SK-N-SH (cell line): Measurements from ENCODE around the gene NF2. TPM values are rescaled to one million over a fixed set of nuclear protein-coding genes. Genes with fewer than 3 reads are reported as not detected.
A peak's percentile ranks its signal among the peaks of the same experiment; 100 is the strongest.

Experiments
- CTCF ChIA-PET: fragments of 300-600, 350-600 bp; formaldehyde crosslinking; extraction: SDS; loops from one replicate; lab custom pipeline; 2021; lab: Yijun Ruan, JAX
- POLR2A ChIA-PET: fragments of 350-600 bp; sonication (Branson Sonifier 250); formaldehyde crosslinking; extraction: SDS; loops from one replicate; lab custom pipeline; 2020; ENCODE audit warnings: antibody characterized with exemption, inconsistent platforms; lab: Yijun Ruan, JAX
- DNase-seq: peaks from one replicate; pipeline ENCODE4 v3.0.0; 2012
- H2AFZ ChIP-seq: fragments of 200-600 bp; sonication (generic); 2 replicates; pipeline ENCODE4 v1.8.1; 2016; ENCODE audit warnings: antibody characterized with exemption, mild to moderate bottlenecking, low read depth
- H3F3A ChIP-seq: fragments of 200-600 bp; sonication (generic); replicated peaks from 2 replicates; pipeline ENCODE3; 2016; ENCODE audit warnings: antibody characterized with exemption, mild to moderate bottlenecking; ENCODE audit not compliant: insufficient read depth
- H3K27ac ChIP-seq, 2 experiments: fragments of 200-500 bp in 1 of 2; fragments of 200-600 bp in 1 of 2; sonication (Bioruptor generic) in 1 of 2; sonication (generic), shearing (Covaris generic) in 1 of 2; 2 replicates each; pipeline versions ENCODE4 v1.5.1 to v1.6.1; 2014 to 2016; ENCODE audit warnings: low read depth in 2 of 2, inconsistent platforms in 1 of 2, low read length in 1 of 2, mild to moderate bottlenecking in 1 of 2, mixed read lengths in 1 of 2
- H3K27me3 ChIP-seq: fragments of 200-600 bp; sonication (generic), shearing (Covaris generic); 2 replicates; pipeline ENCODE4 v1.6.1; 2016; ENCODE audit warnings: mixed run types; ENCODE audit not compliant: insufficient read depth
- H3K36me3 ChIP-seq, 2 experiments: fragments of 200-500 bp in 1 of 2; fragments of 200-600 bp in 1 of 2; sonication (Bioruptor generic) in 1 of 2; sonication (generic) in 1 of 2; replicated peaks in 1 of 2; 2 replicates each; pipeline versions ENCODE3 to v1.5.1; 2014 to 2016; ENCODE audit warnings: low read length in 1 of 2, mild to moderate bottlenecking in 1 of 2; ENCODE audit not compliant: insufficient read depth in 2 of 2, control insufficient read depth in 1 of 2
- H3K4me1 ChIP-seq, 2 experiments: fragments of 200-500 bp in 1 of 2; fragments of 200-600 bp in 1 of 2; sonication (Bioruptor generic) in 1 of 2; sonication (generic), shearing (Covaris generic) in 1 of 2; 2 replicates each; pipeline versions ENCODE4 v1.5.1 to v1.6.1; 2014 to 2016; ENCODE audit warnings: low read depth in 1 of 2, low read length in 1 of 2, mixed run types in 1 of 2; ENCODE audit not compliant: insufficient read depth in 2 of 2, control insufficient read depth in 1 of 2
- H3K4me2 ChIP-seq: fragments of 200-600 bp; sonication (generic), shearing (Covaris generic); 2 replicates; pipeline ENCODE4 v1.6.1; 2017; ENCODE audit warnings: mixed run types
- H3K4me3 ChIP-seq, 2 experiments: fragments of 200-500 bp in 1 of 2; fragments of 200-600 bp in 1 of 2; sonication (Bioruptor generic) in 1 of 2; sonication (generic), shearing (Covaris generic) in 1 of 2; 2 replicates each; pipeline versions ENCODE4 v1.5.1 to v1.8.1; 2014 to 2016; ENCODE audit warnings: low read depth in 2 of 2, inconsistent platforms in 1 of 2, low read length in 1 of 2, mild to moderate bottlenecking in 1 of 2, mixed read lengths in 1 of 2, moderate library complexity in 1 of 2
- H3K79me2 ChIP-seq: fragments of 200-600 bp; sonication (generic); 2 replicates; pipeline ENCODE4 v1.8.1; 2017; ENCODE audit warnings: mild to moderate bottlenecking; ENCODE audit not compliant: insufficient read depth
- H3K9ac ChIP-seq: fragments of 200-600 bp; sonication (generic); 2 replicates; pipeline ENCODE4 v1.6.1; 2017; ENCODE audit warnings: mixed run types
- H3K9me2 ChIP-seq: fragments of 200-600 bp; sonication (generic); 2 replicates; pipeline ENCODE4 v1.6.1; 2017; ENCODE audit warnings: mixed run types
- H3K9me3 ChIP-seq: fragments of 200-600 bp; sonication (generic); 2 replicates; pipeline ENCODE4 v1.6.1; 2017; ENCODE audit warnings: mixed run types, mild to moderate bottlenecking, moderate library complexity
- H4K20me1 ChIP-seq: fragments of 200-600 bp; sonication (generic); 2 replicates; pipeline ENCODE4 v1.6.1; 2017; ENCODE audit warnings: mild to moderate bottlenecking, mixed run types; ENCODE audit not compliant: insufficient read depth
- CTCF ChIP-seq: fragments of 200-600 bp; sonication (generic); IDR thresholded peaks from 2 replicates; pipeline ENCODE4 v1.6.1; 2017; ENCODE audit warnings: antibody characterized with exemption, mild to moderate bottlenecking, moderate library complexity
- EP300 ChIP-seq, 2 experiments: IDR thresholded peaks; 2 replicates each; pipeline versions ENCODE4 v1.4.0 to v1.6.1; 2012; ENCODE audit warnings: borderline replicate concordance in 1 of 2, low read depth in 1 of 2, low read length in 1 of 2
- FOXJ3 ChIP-seq: sonication (generic); formaldehyde crosslinking; IDR thresholded peaks from 2 replicates; pipeline ENCODE4 v1.5.1; 2020; ENCODE audit warnings: mild to moderate bottlenecking, missing genetic modification reagents
- FOXM1 ChIP-seq: IDR thresholded peaks from 2 replicates; pipeline ENCODE4 v1.4.0; 2012; ENCODE audit warnings: low read depth, mild to moderate bottlenecking
- GATA2 ChIP-seq: sonication (generic); formaldehyde crosslinking; IDR thresholded peaks from 2 replicates; pipeline ENCODE4 v1.5.0; 2020; ENCODE audit warnings: mild to moderate bottlenecking, missing genetic modification reagents
- MAX ChIP-seq: IDR thresholded peaks from 2 replicates; pipeline ENCODE4 v1.4.0; 2012; ENCODE audit warnings: low read depth
- MEF2A ChIP-seq: IDR thresholded peaks from 2 replicates; pipeline ENCODE4 v1.4.0; 2012; ENCODE audit warnings: low read depth, borderline replicate concordance
- MXI1 ChIP-seq: IDR thresholded peaks from 2 replicates; pipeline ENCODE4 v1.6.1; 2012; ENCODE audit warnings: mild to moderate bottlenecking, low read depth, low read length, improper control_type of control experiment
- NFIC ChIP-seq: IDR thresholded peaks from 2 replicates; pipeline ENCODE4 v1.4.0; 2012; ENCODE audit warnings: borderline replicate concordance
- NRF1 ChIP-seq: IDR thresholded peaks from 2 replicates; pipeline ENCODE4 v1.6.1; 2012; ENCODE audit warnings: low read depth, mild to moderate bottlenecking, low read length
- PBX3 ChIP-seq: IDR thresholded peaks from 2 replicates; pipeline ENCODE4; 2012
- RAD21 ChIP-seq: IDR thresholded peaks from 2 replicates; pipeline ENCODE4 v1.6.1; 2012; ENCODE audit warnings: mild to moderate bottlenecking, low read length
- RCOR1 ChIP-seq: fragments of 150-350 bp; IDR thresholded peaks from 2 replicates; pipeline ENCODE4 v1.6.1; 2017; ENCODE audit warnings: antibody characterized with exemption, low read length
- RFX5 ChIP-seq: IDR thresholded peaks from 2 replicates; pipeline ENCODE4 v1.6.1; 2012; ENCODE audit warnings: mild to moderate bottlenecking, improper control_type of control experiment, low read length
- RXRA ChIP-seq: IDR thresholded peaks from 2 replicates; pipeline ENCODE4 v1.4.0; 2012; ENCODE audit warnings: low read depth, mild to moderate bottlenecking, borderline replicate concordance
- SIN3A ChIP-seq: IDR thresholded peaks from 2 replicates; pipeline ENCODE4 v1.6.1; 2012; ENCODE audit warnings: low read depth, mild to moderate bottlenecking, low read length, moderate library complexity, borderline replicate concordance
- TCF12 ChIP-seq: IDR thresholded peaks from 2 replicates; pipeline ENCODE4 v1.4.0; 2012
- YY1 ChIP-seq: IDR thresholded peaks from 2 replicates; pipeline ENCODE4 v1.4.0; 2012; ENCODE audit warnings: low read depth, mild to moderate bottlenecking
- WGBS: methylation state at CpG from one replicate; pipeline ENCODE4 v1.1.6; 2017; ENCODE audit warnings: low lambda C conversion rate; 5-methylcytosine and 5-hydroxymethylcytosine counted together
- polyA plus RNA-seq, 3 experiments: library from polyadenylated mRNA; depleted of rRNA; stranded (reverse); fragments of >200 nt; gene quantifications; 2 replicates each; pipeline ENCODE4 v1.2.3, GENCODE V29; 2012
- TF ChIP-seq, protein P1 (sequence below): IDR thresholded peaks from 2 replicates; pipeline ENCODE4 v1.4.0; 2012; ENCODE audit warnings: low read depth, borderline replicate concordance
- TF ChIP-seq, protein P2 (sequence below): fragments of 150-350 bp; IDR thresholded peaks from 2 replicates; pipeline ENCODE4 v1.6.1; 2016; ENCODE audit warnings: mild to moderate bottlenecking, low read depth, low read length

Gene NF2
- polyA plus RNA-seq, 1 of the 3 experiments (the other 2 are of a cell fraction), result 44.1 TPM

DNA sequence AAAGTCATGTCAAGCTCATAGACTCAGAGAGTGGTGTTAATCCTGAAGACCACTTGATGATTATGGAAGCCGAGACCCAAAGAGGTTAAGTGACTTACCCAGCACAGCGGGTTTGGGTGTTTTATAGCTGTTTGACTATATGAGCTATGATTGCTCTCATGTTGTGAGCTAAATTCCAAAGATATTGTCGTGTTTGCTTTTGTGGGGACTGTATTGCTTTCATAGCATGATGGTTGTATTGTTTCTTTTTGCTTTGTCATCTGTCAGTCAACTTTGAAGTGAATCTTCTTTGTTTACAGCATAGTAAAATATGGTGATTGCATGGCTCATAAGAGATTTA, 23.7 kb downstream of the NF2 start:
- no peak for DNase-seq
- H3K9me3 ChIP-seq, result no peaks in the 10 kb centered on the region
- H3K9me2 ChIP-seq, result no peaks in the 10 kb centered on the region
- no peaks in the 10 kb centered on the region for H4K20me1 ChIP-seq
- 0 out of 2 replicates have a peak overlapping the region, but pooled peaks have one; percentile 4 for H3K4me2 ChIP-seq
- TF ChIP-seq RFX5, result no peak
- TF ChIP-seq MAX, result no peak
- no peak for TF ChIP-seq CTCF
- no peak for TF ChIP-seq GATA2
- no peak for TF ChIP-seq MEF2A
- no peak for TF ChIP-seq NFIC
- TF ChIP-seq FOXM1, result no peak
- no peak for TF ChIP-seq EP300 (IDR thresholded peaks at IDR 0.05; ENCODE audit: borderline replicate concordance in 1 of 2, low read depth in 1 of 2, low read length in 1 of 2)
- TF ChIP-seq FOXJ3 (CRISPR knock-in tag), result no peak
- TF ChIP-seq PBX3, result no peak
- no peak for TF ChIP-seq RXRA
- TF ChIP-seq SIN3A, result no peak
- TF ChIP-seq NRF1, result no peak
- no peak for TF ChIP-seq RAD21
- no peak for TF ChIP-seq TCF12
- TF ChIP-seq, protein P1, sequence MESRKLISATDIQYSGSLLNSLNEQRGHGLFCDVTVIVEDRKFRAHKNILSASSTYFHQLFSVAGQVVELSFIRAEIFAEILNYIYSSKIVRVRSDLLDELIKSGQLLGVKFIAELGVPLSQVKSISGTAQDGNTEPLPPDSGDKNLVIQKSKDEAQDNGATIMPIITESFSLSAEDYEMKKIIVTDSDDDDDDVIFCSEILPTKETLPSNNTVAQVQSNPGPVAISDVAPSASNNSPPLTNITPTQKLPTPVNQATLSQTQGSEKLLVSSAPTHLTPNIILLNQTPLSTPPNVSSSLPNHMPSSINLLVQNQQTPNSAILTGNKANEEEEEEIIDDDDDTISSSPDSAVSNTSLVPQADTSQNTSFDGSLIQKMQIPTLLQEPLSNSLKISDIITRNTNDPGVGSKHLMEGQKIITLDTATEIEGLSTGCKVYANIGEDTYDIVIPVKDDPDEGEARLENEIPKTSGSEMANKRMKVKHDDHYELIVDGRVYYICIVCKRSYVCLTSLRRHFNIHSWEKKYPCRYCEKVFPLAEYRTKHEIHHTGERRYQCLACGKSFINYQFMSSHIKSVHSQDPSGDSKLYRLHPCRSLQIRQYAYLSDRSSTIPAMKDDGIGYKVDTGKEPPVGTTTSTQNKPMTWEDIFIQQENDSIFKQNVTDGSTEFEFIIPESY, result no peak
- TF ChIP-seq MXI1, result no peak
- TF ChIP-seq YY1, result no peak
- TF ChIP-seq, protein P2, sequence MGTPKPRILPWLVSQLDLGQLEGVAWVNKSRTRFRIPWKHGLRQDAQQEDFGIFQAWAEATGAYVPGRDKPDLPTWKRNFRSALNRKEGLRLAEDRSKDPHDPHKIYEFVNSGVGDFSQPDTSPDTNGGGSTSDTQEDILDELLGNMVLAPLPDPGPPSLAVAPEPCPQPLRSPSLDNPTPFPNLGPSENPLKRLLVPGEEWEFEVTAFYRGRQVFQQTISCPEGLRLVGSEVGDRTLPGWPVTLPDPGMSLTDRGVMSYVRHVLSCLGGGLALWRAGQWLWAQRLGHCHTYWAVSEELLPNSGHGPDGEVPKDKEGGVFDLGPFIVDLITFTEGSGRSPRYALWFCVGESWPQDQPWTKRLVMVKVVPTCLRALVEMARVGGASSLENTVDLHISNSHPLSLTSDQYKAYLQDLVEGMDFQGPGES, result no peak
- TF ChIP-seq RCOR1, result no peak
- CTCF ChIA-PET, result interaction anchor here (0.6 to 7.8 kb wide), 9 partner anchors 10 to 463 kb away, joined by 3 to 53 read pairs (median 15); partner anchors contain the start of gene NF2
- H2AFZ ChIP-seq, result no peak overlapping the region
- H3K36me3 ChIP-seq, result no peaks in the 10 kb centered on the region
- H3K27ac ChIP-seq, result peak overlapping the region in 1 of 2 experiments; percentile 93; a peak in 3 of 4 replicates
- H3K27me3 ChIP-seq, result no peaks in the 10 kb centered on the region
- H3K9ac ChIP-seq, result peak overlapping the region; percentile 2; the same call in 1 of the 2 replicates
- peaks cover 90% of the 10 kb centered on the region for H3K79me2 ChIP-seq
- H3F3A ChIP-seq, result peaks cover 33% of the 10 kb centered on the region
- H3K4me1 ChIP-seq, result peaks cover 4 to 48% of the 10 kb centered on the region in 2 experiments; a peak in 3 of 4 replicates
- no peak overlapping the region for H3K4me3 ChIP-seq
- POLR2A ChIA-PET, result no interaction called here
- 94% methylated on average over 3 of the region's 3 CpGs for WGBS
